GM12892 (cell line): Measurements from ENCODE around the gene DDX1.

Experiments used
- POLR2A ChIP-seq: IDR thresholded peaks from 2 replicates; pipeline ENCODE4 v1.6.1; 2011; ENCODE audit warnings: low read depth, low read length, control low read depth
- POLR2AphosphoS5 ChIP-seq: IDR thresholded peaks from 2 replicates; pipeline ENCODE4 v1.6.1; 2011; ENCODE audit warnings: low read depth, low read length, control low read depth

- TF ChIP-seq POLR2A (no peak), POLR2AphosphoS5 (no peak)
These were observed 7.8 kb upstream of the DDX1 start for GRCh38 chr2:15583826-15584225.
